Mesenchymal stem cell (in vitro differentiated cells and primary cell): Measurements from ENCODE around the gene LRRC75A.
A peak's percentile ranks its signal among the peaks of the same experiment; 100 is the strongest.

Source experiments
- DNase-seq: peaks from one replicate; pipeline ENCODE4 v3.0.0-alpha.2; 2013
- H2AFZ ChIP-seq: one replicate; pipeline ENCODE4 v1.6.1; 2013; ENCODE audit warnings: low read depth, mild to moderate bottlenecking, control low read depth, inconsistent platforms, low read length, moderate library complexity
- H2AK5ac ChIP-seq: 2 replicates; pipeline ENCODE4 v1.6.1; 2013; ENCODE audit warnings: low read length, moderate library complexity, mild to moderate bottlenecking, inconsistent platforms; ENCODE audit not compliant: severe bottlenecking
- H2BK120ac ChIP-seq: one replicate; pipeline ENCODE4 v1.6.1; 2013; ENCODE audit warnings: low read depth, mild to moderate bottlenecking, inconsistent platforms, low read length, moderate library complexity
- H2BK12ac ChIP-seq, 2 experiments: one replicate each; pipeline ENCODE4 v1.6.1; 2013; ENCODE audit warnings: inconsistent platforms in 2 of 2, low read length in 2 of 2, mild to moderate bottlenecking in 2 of 2, moderate library complexity in 2 of 2, control low read depth in 1 of 2
- H2BK15ac ChIP-seq: one replicate; pipeline ENCODE4 v1.6.1; 2013; ENCODE audit warnings: mild to moderate bottlenecking, low read depth, inconsistent platforms; ENCODE audit not compliant: poor library complexity, severe bottlenecking
- H2BK5ac ChIP-seq: 2 replicates; pipeline ENCODE4 v1.6.1; 2013; ENCODE audit warnings: low read depth, mild to moderate bottlenecking, low read length, control low read depth, inconsistent platforms; ENCODE audit not compliant: poor library complexity, severe bottlenecking
- H3K14ac ChIP-seq, 2 experiments: one replicate each; pipeline ENCODE4 v1.6.1; 2013; ENCODE audit warnings: inconsistent platforms in 2 of 2, low read length in 2 of 2, control low read depth in 1 of 2, mild to moderate bottlenecking in 1 of 2, moderate library complexity in 1 of 2
- H3K18ac ChIP-seq, 2 experiments: one replicate each; pipeline ENCODE4 v1.6.1; 2013; ENCODE audit warnings: inconsistent platforms in 2 of 2, low read length in 2 of 2, control low read depth in 1 of 2, low read depth in 1 of 2, mild to moderate bottlenecking in 1 of 2
- H3K23ac ChIP-seq, 2 experiments: one replicate each; pipeline ENCODE4 v1.6.1; 2013; ENCODE audit warnings: inconsistent platforms in 2 of 2, low read length in 2 of 2, mild to moderate bottlenecking in 2 of 2, moderate library complexity in 2 of 2, control low read depth in 1 of 2
- H3K27ac ChIP-seq: 2 replicates; pipeline ENCODE4 v1.5.1; 2013; ENCODE audit warnings: mild to moderate bottlenecking, moderate library complexity, low read length, control low read depth, inconsistent platforms; ENCODE audit not compliant: poor library complexity, severe bottlenecking
- H3K27me3 ChIP-seq, 2 experiments: 2 replicates each; pipeline versions ENCODE4 v1.6.1 to v1.7.0; 2013; ENCODE audit warnings: low read length in 2 of 2, mild to moderate bottlenecking in 2 of 2, moderate library complexity in 2 of 2, control low read depth in 1 of 2, inconsistent platforms in 1 of 2; ENCODE audit not compliant: control insufficient read depth in 1 of 2, insufficient read depth in 1 of 2
- H3K36me3 ChIP-seq, 2 experiments: 2 replicates each; pipeline versions ENCODE4 v1.6.1 to v1.7.0; 2013; ENCODE audit warnings: low read length in 2 of 2, control low read depth in 1 of 2, inconsistent platforms in 1 of 2, low read depth in 1 of 2, mild to moderate bottlenecking in 1 of 2; ENCODE audit not compliant: insufficient read depth in 2 of 2, control insufficient read depth in 1 of 2
- H3K4ac ChIP-seq, 2 experiments: one replicate each; pipeline ENCODE4 v1.6.1; 2013; ENCODE audit warnings: inconsistent platforms in 2 of 2, low read length in 2 of 2, mild to moderate bottlenecking in 2 of 2, moderate library complexity in 2 of 2, control low read depth in 1 of 2, low read depth in 1 of 2
- H3K4me1 ChIP-seq: 2 replicates; pipeline ENCODE4 v1.6.1; 2013; ENCODE audit warnings: low read depth, low read length, control low read depth; ENCODE audit not compliant: control insufficient read depth, insufficient read depth
- H3K4me2 ChIP-seq: 2 replicates; pipeline ENCODE4 v1.6.1; 2013; ENCODE audit warnings: low read length, mild to moderate bottlenecking, inconsistent platforms; ENCODE audit not compliant: poor library complexity, severe bottlenecking
- H3K4me3 ChIP-seq, 2 experiments: 2 replicates each; pipeline versions ENCODE4 v1.5.1 to v1.7.0; 2013; ENCODE audit warnings: low read length in 2 of 2, mild to moderate bottlenecking in 2 of 2, control low read depth in 1 of 2, low read depth in 1 of 2; ENCODE audit not compliant: insufficient read depth in 1 of 2
- H3K79me1 ChIP-seq: replicated peaks from 2 replicates; pipeline ENCODE4 v1.6.1; 2013; ENCODE audit warnings: mild to moderate bottlenecking, control low read depth, low read length, inconsistent platforms; ENCODE audit not compliant: poor library complexity, severe bottlenecking
- H3K9ac ChIP-seq: 2 replicates; pipeline ENCODE4 v1.7.0; 2013; ENCODE audit warnings: mild to moderate bottlenecking, low read length, moderate library complexity
- H3K9me3 ChIP-seq: 2 replicates; pipeline ENCODE4 v1.7.0; 2013; ENCODE audit warnings: mild to moderate bottlenecking, low read length; ENCODE audit not compliant: control insufficient read depth
- H4K8ac ChIP-seq: one replicate; pipeline ENCODE4 v1.6.1; 2013; ENCODE audit warnings: inconsistent platforms, mild to moderate bottlenecking, low read length, moderate library complexity
- H4K91ac ChIP-seq: one replicate; pipeline ENCODE4 v1.6.1; 2013; ENCODE audit warnings: mild to moderate bottlenecking, low read length, inconsistent platforms
- WGBS: methylation state at CpG from one replicate; pipeline ENCODE4 v1.1.7; 2013; ENCODE audit warnings: mixed read lengths; 5-methylcytosine and 5-hydroxymethylcytosine counted together

LRRC75A gene

GRCh38 chr17:16446338-16446983, 45.5 kb downstream of the LRRC75A start:
- H3K36me3 ChIP-seq = peaks cover 62 to 69% of the 10 kb centered on the region in 2 experiments
- no peak overlapping the region for H4K91ac ChIP-seq
- no peak overlapping the region for H3K27ac ChIP-seq
- no peak overlapping the region for H2BK5ac ChIP-seq
- no peaks in the 10 kb centered on the region for H3K27me3 ChIP-seq
- no peak overlapping the region for H2AFZ ChIP-seq
- H2BK15ac ChIP-seq = no peak overlapping the region
- H2AK5ac ChIP-seq = no peak overlapping the region
- 91% methylated on average over 11 of the region's 12 CpGs for WGBS
- H3K18ac ChIP-seq = no peak overlapping the region
- H3K23ac ChIP-seq = no peak overlapping the region
- H3K4me1 ChIP-seq = peaks cover 28% of the 10 kb centered on the region
- no peak overlapping the region for H3K9ac ChIP-seq
- H3K79me1 ChIP-seq = peaks cover 7% of the 10 kb centered on the region
- no peak overlapping the region for H3K4me2 ChIP-seq
- H3K9me3 ChIP-seq = no peaks in the 10 kb centered on the region
- no peak overlapping the region for H3K4me3 ChIP-seq
- no peak overlapping the region for H3K4ac ChIP-seq
- H2BK12ac ChIP-seq = no peak overlapping the region
- no peak overlapping the region for H2BK120ac ChIP-seq
- H4K8ac ChIP-seq = no peak overlapping the region
- DNase-seq = no peak
- H3K14ac ChIP-seq = no peak overlapping the region

- H3K4ac ChIP-seq = peak overlapping the region in 1 of 2 experiments; percentile 51
- H3K9ac ChIP-seq = no peak overlapping the region
- no peak overlapping the region for H3K4me3 ChIP-seq
- no peak overlapping the region for H2BK120ac ChIP-seq
- H3K14ac ChIP-seq = no peak overlapping the region
- no peak overlapping the region for H4K91ac ChIP-seq
- no peak overlapping the region for H2AFZ ChIP-seq
- 84% methylated on average over 6 of the region's 6 CpGs for WGBS
- H4K8ac ChIP-seq = peak overlapping the region; percentile 64
- H3K18ac ChIP-seq = no peak overlapping the region
- peak overlapping the region; percentile 24 for H3K27ac ChIP-seq
- no peak overlapping the region for H2BK12ac ChIP-seq
- DNase-seq = no peak
- H3K36me3 ChIP-seq = peaks cover 65 to 80% of the 10 kb centered on the region in 2 experiments
- H2BK15ac ChIP-seq = no peak overlapping the region
- H2AK5ac ChIP-seq = peak overlapping the region; percentile 20
- H3K4me1 ChIP-seq = peaks cover 30% of the 10 kb centered on the region
- H3K9me3 ChIP-seq = no peaks in the 10 kb centered on the region
- peaks cover 7% of the 10 kb centered on the region for H3K79me1 ChIP-seq
- H3K27me3 ChIP-seq = no peaks in the 10 kb centered on the region
- no peak overlapping the region for H3K23ac ChIP-seq
- no peak overlapping the region for H2BK5ac ChIP-seq
- H3K4me2 ChIP-seq = no peak overlapping the region
These were observed 47.6 kb downstream of the LRRC75A start for GRCh38 chr17:16444258-16444886.

GRCh38 chr17:16443511-16444257, 48.3 kb downstream of the LRRC75A start:
- Histone ChIP-seq H2BK5ac (no peak overlapping the region), H3K4ac (peak overlapping the region; percentile 21 to 51), H3K9ac (peak overlapping the region; percentile 26), H4K91ac (peak overlapping the region; percentile 40), H4K8ac (peak overlapping the region; percentile 64), H3K23ac (no peak overlapping the region), H3K36me3 (peaks cover 58 to 75% of the 10 kb centered on the region in 2 experiments), H3K4me1 (peaks cover 27% of the 10 kb centered on the region), H2BK15ac (no peak overlapping the region), H3K79me1 (peaks cover 7% of the 10 kb centered on the region), H3K9me3 (no peaks in the 10 kb centered on the region), H2BK120ac (no peak overlapping the region), H3K4me3 (no peak overlapping the region), H2BK12ac (no peak overlapping the region), H3K27ac (no peak overlapping the region), H3K27me3 (no peaks in the 10 kb centered on the region), H3K4me2 (no peak overlapping the region), H2AK5ac (peak overlapping the region; percentile 20), H2AFZ (no peak overlapping the region), H3K14ac (no peak overlapping the region), H3K18ac (no peak overlapping the region)
- DNase-seq = no peak
- WGBS = 85% methylated on average over 27 of the region's 27 CpGs
